HCT116 (cell line): Measurements from ENCODE around the gene CCSER1. TPM values are rescaled to one million over a fixed set of nuclear protein-coding genes. Genes with fewer than 3 reads are reported as not detected.

Source experiments
- ATAC-seq: fragments of 200-7000 bp; cut with Tn5 transposase; 2 replicates; pipeline ENCODE4 v1.9.1; 2020; ENCODE audit warnings: mild to moderate bottlenecking, moderate library complexity
- BruUV-seq: library from RNA; stranded (reverse); fragments of 400-500 nt; replicated peaks from 2 replicates; lab custom pipeline; 2021; lab: Mats Ljungman, UMichigan
- CTCF ChIA-PET: fragments of 300-600 bp; sonication (Branson Sonifier 250); formaldehyde crosslinking; loops from one replicate; lab custom pipeline; 2021; ENCODE audit warnings: antibody characterized with exemption; lab: Charles Lee
- POLR2A ChIA-PET: fragments of 300-600, 350-600 bp; sonication (Branson Sonifier 250); formaldehyde crosslinking; loops from one replicate; lab custom pipeline; 2021; ENCODE audit warnings: antibody characterized with exemption; lab: Charles Lee
- RAD21 ChIA-PET, 2 experiments: fragments of 300-600 bp; sonication (Branson Sonifier 250); formaldehyde crosslinking; loops; one replicate each; lab custom pipeline; 2023; ENCODE audit warnings: low total read pairs in 2 of 2; ENCODE audit not compliant: uncharacterized antibody in 2 of 2, unreplicated experiment in 2 of 2, low non-redundant PET in 1 of 2; lab: Charles Lee
- DNase-seq: peaks from one replicate; pipeline ENCODE4 v3.0.0-alpha.2; 2010; ENCODE audit warnings: low read depth, low spot score
- H2AFZ ChIP-seq: fragments of 200-600 bp; shearing (Covaris generic), sonication (generic); 2 replicates; pipeline ENCODE4 v1.6.1; 2017; ENCODE audit warnings: low read depth, mixed run types, mixed read lengths, antibody characterized with exemption, low read length; ENCODE audit not compliant: poor library complexity, severe bottlenecking
- H3K27ac ChIP-seq: 2 replicates; pipeline ENCODE4 v1.5.1; 2012; ENCODE audit warnings: low read depth, low read length
- H3K27me3 ChIP-seq: fragments of 200-600 bp; sonication (generic); 2 replicates; pipeline ENCODE4 v1.6.1; 2016; ENCODE audit warnings: mixed run types, low read length, mixed read lengths; ENCODE audit not compliant: insufficient read depth
- H3K36me3 ChIP-seq, 2 experiments: fragments of 200-500 bp in 1 of 2; fragments of 200-600 bp in 1 of 2; sonication (Bioruptor generic) in 1 of 2; sonication (generic) in 1 of 2; 2 replicates each; pipeline versions ENCODE4 v1.5.1 to v1.6.1; 2014 to 2016; ENCODE audit warnings: low read length in 2 of 2, inconsistent platforms in 1 of 2, mixed read lengths in 1 of 2, mixed run types in 1 of 2; ENCODE audit not compliant: insufficient read depth in 2 of 2, control insufficient read depth in 1 of 2
- H3K4me1 ChIP-seq, 2 experiments: fragments of 200-600 bp in 1 of 2; sonication (generic) in 1 of 2; 2 replicates each; pipeline versions ENCODE4 v1.5.1 to v1.6.1; 2012 to 2017; ENCODE audit warnings: low read length in 2 of 2, inconsistent platforms in 1 of 2, mild to moderate bottlenecking in 1 of 2, mixed read lengths in 1 of 2, mixed run types in 1 of 2, moderate library complexity in 1 of 2; ENCODE audit not compliant: insufficient read depth in 2 of 2, control insufficient read depth in 1 of 2
- H3K4me2 ChIP-seq: fragments of 200-600 bp; sonication (generic); 2 replicates; pipeline ENCODE4 v1.6.1; 2017; ENCODE audit warnings: mixed run types, low read length, mixed read lengths
- H3K4me3 ChIP-seq, 2 experiments: fragments of 200-600 bp in 1 of 2; sonication (generic) in 1 of 2; replicated peaks in 1 of 2; 2 replicates each; pipeline ENCODE4 v1.5.1; 2011 to 2016; ENCODE audit warnings: low read length in 2 of 2, control low read depth in 1 of 2, low read depth in 1 of 2, mild to moderate bottlenecking in 1 of 2, mixed read lengths in 1 of 2, mixed run types in 1 of 2
- H3K79me2 ChIP-seq: fragments of 200-600 bp; sonication (generic); 2 replicates; pipeline ENCODE4 v1.6.1; 2017; ENCODE audit warnings: mild to moderate bottlenecking, mixed run types, low read length, moderate library complexity, mixed read lengths; ENCODE audit not compliant: insufficient read depth
- H3K9ac ChIP-seq: fragments of 200-600 bp; sonication (generic); 2 replicates; pipeline ENCODE4 v1.6.1; 2016; ENCODE audit warnings: low read length, mixed read lengths
- H3K9me2 ChIP-seq: fragments of 200-600 bp; sonication (generic), shearing (Covaris generic); 2 replicates; pipeline ENCODE4 v1.6.1; 2017; ENCODE audit warnings: mixed run types, mild to moderate bottlenecking, moderate library complexity; ENCODE audit not compliant: insufficient read depth
- H3K9me3 ChIP-seq, 2 experiments: fragments of 200-500 bp in 1 of 2; fragments of 200-600 bp in 1 of 2; sonication (Bioruptor generic) in 1 of 2; sonication (generic) in 1 of 2; 2 replicates each; pipeline ENCODE4 v1.6.1; 2014 to 2017; ENCODE audit warnings: low read length in 2 of 2, mixed read lengths in 2 of 2, inconsistent platforms in 1 of 2, low read depth in 1 of 2, mild to moderate bottlenecking in 1 of 2, mixed run types in 1 of 2, moderate library complexity in 1 of 2; ENCODE audit not compliant: control insufficient read depth in 1 of 2, insufficient read depth in 1 of 2
- H4K20me1 ChIP-seq: fragments of 200-600 bp; sonication (generic), shearing (Covaris generic); 2 replicates; pipeline ENCODE4 v1.6.1; 2017; ENCODE audit warnings: mixed run types, mild to moderate bottlenecking, moderate library complexity; ENCODE audit not compliant: insufficient read depth
- CBX3 ChIP-seq: IDR thresholded peaks from 2 replicates; pipeline ENCODE4 v1.6.1; 2012; ENCODE audit warnings: low read depth
- CEBPB ChIP-seq: IDR thresholded peaks from 2 replicates; pipeline ENCODE4 v1.6.1; 2012; ENCODE audit warnings: low read depth
- CTCF ChIP-seq, 3 experiments: fragments of 200-600 bp in 1 of 3; sonication (generic) in 1 of 3; IDR thresholded peaks in 2 of 3; conservative IDR thresholded peaks in 1 of 3; 2 replicates each; pipeline ENCODE4 v1.5.1; 2012 to 2017; ENCODE audit warnings: low read depth in 2 of 3, low read length in 2 of 3, antibody characterized with exemption in 1 of 3, borderline replicate concordance in 1 of 3, control low read depth in 1 of 3, mild to moderate bottlenecking in 1 of 3, mixed read lengths in 1 of 3, mixed run types in 1 of 3, moderate library complexity in 1 of 3; ENCODE audit not compliant: insufficient read depth in 1 of 3
- ELF1 ChIP-seq: IDR thresholded peaks from 2 replicates; pipeline ENCODE4 v1.6.1; 2012; ENCODE audit warnings: low read depth, borderline replicate concordance
- EZH2 ChIP-seq: fragments of 200-600 bp; sonication (generic); IDR thresholded peaks from 2 replicates; pipeline ENCODE4 v1.6.1; 2017; ENCODE audit warnings: antibody characterized with exemption, mixed run types
- EZH2phosphoT487 ChIP-seq: fragments of 200-600 bp; IDR thresholded peaks from 2 replicates; pipeline ENCODE4 v1.6.1; 2018; ENCODE audit warnings: antibody characterized with exemption, borderline replicate concordance
- FOSL1 ChIP-seq: IDR thresholded peaks from 2 replicates; pipeline ENCODE4 v1.6.1; 2012; ENCODE audit warnings: low read depth
- JUND ChIP-seq: IDR thresholded peaks from 2 replicates; pipeline ENCODE4 v1.6.1; 2012
- MAX ChIP-seq: IDR thresholded peaks from 2 replicates; pipeline ENCODE4 v1.6.1; 2012
- RAD21 ChIP-seq: IDR thresholded peaks from 2 replicates; pipeline ENCODE4 v1.6.1; 2012; ENCODE audit warnings: low read depth, mild to moderate bottlenecking
- SIN3A ChIP-seq: IDR thresholded peaks from 2 replicates; pipeline ENCODE4 v1.6.1; 2012; ENCODE audit warnings: low read depth
- ZBTB33 ChIP-seq: IDR thresholded peaks from 2 replicates; pipeline ENCODE4 v1.6.1; 2011; ENCODE audit warnings: mild to moderate bottlenecking, low read length, moderate library complexity; ENCODE audit not compliant: insufficient replicate concordance; ENCODE audit errors: extremely low read depth
- ZNF274 ChIP-seq: fragments of 200-500 bp; sonication (Bioruptor generic); IDR thresholded peaks from 2 replicates; pipeline ENCODE4 v1.6.1; 2014; ENCODE audit warnings: mild to moderate bottlenecking, low read depth, low read length, inconsistent platforms
- intact Hi-C: fragments of 100-400 bp; cut with micrococcal nuclease; formaldehyde crosslinking; loops from 2 replicates; pipeline ENCODE4 v1.10.0; 2022
- total RNA-seq: library from RNA; stranded (reverse); gene quantifications from one replicate; pipeline ENCODE4 v1.2.1, GENCODE V29; 2021; ENCODE audit not compliant: unreplicated experiment

CCSER1 gene
- total RNA-seq, 1 experiment from 2014 or later, result 6.7 TPM

- Histone ChIP-seq H3K27ac (no peak overlapping the region), H3K9me3 (no peaks in the 10 kb centered on the region), H3K79me2 (no peaks in the 10 kb centered on the region), H3K27me3 (no peaks in the 10 kb centered on the region), H4K20me1 (no peaks in the 10 kb centered on the region), H2AFZ (no peak overlapping the region), H3K36me3 (no peaks in the 10 kb centered on the region), H3K9ac (no peak overlapping the region), H3K9me2 (no peaks in the 10 kb centered on the region), H3K4me3 (no peak overlapping the region), H3K4me2 (no peak overlapping the region), H3K4me1 (no peaks in the 10 kb centered on the region)
- no TSS peak for BruUV-seq
- DNase-seq (no peak), ATAC-seq (no peak)
- ChIA-PET RAD21 (no interaction called here), CTCF (no interaction called here), POLR2A (no interaction called here)
- intact Hi-C loops, result no loop called here
- TF ChIP-seq CEBPB (no peak), CBX3 (no peak), JUND (no peak)
- TF ChIP-seq, all 23 proteins: peak for 0
These were observed 749.1 kb downstream of the CCSER1 start for GRCh38 chr4:90876296-90876695.

- Histone ChIP-seq H3K4me3 (no peak overlapping the region), H3K9me2 (no peaks in the 10 kb centered on the region), H2AFZ (no peak overlapping the region), H4K20me1 (no peaks in the 10 kb centered on the region), H3K9ac (no peak overlapping the region), H3K4me1 (no peaks in the 10 kb centered on the region), H3K9me3 (no peaks in the 10 kb centered on the region), H3K4me2 (no peak overlapping the region), H3K27me3 (no peaks in the 10 kb centered on the region), H3K27ac (no peak overlapping the region), H3K79me2 (no peaks in the 10 kb centered on the region), H3K36me3 (no peaks in the 10 kb centered on the region)
- DNase-seq, result no peak
- TF ChIP-seq ZNF274 (no peak), CTCF (IDR thresholded peaks at IDR 0.05 in 2 of 3, conservative IDR thresholded peaks at IDR 0.05 in 1 of 3; ENCODE audit: borderline replicate concordance in 1 of 3, insufficient read depth in 1 of 3, low read depth in 2 of 3, low read length in 2 of 3) (no peak), ZBTB33 (no peak), FOSL1 (no peak), EZH2 (no peak), RAD21 (no peak), SIN3A (no peak), MAX (no peak), EZH2phosphoT487 (no peak), CBX3 (no peak), ELF1 (no peak)
- CTCF ChIA-PET, result no interaction called here
- RAD21 ChIA-PET, result no interaction called here
- POLR2A ChIA-PET, result no interaction called here
- intact Hi-C loops, result no loop called here
- BruUV-seq, result no TSS peak
- no peak for ATAC-seq
These were observed 756.3 kb downstream of the CCSER1 start for GRCh38 chr4:90883519-90883918.
